OCI-LY7 (cell line): ENCODE measurements around the gene GAPDH. TPM values are rescaled to one million over a fixed set of nuclear protein-coding genes. Genes with fewer than 3 reads are reported as not detected.

ENCODE experiments used
- BruUV-seq: library from RNA; stranded (reverse); fragments of 400-500 nt; replicated peaks from 2 replicates; lab custom pipeline; 2021; lab: Mats Ljungman, UMichigan
- CTCF ChIA-PET: fragments of 300-600 bp; sonication (Branson Sonifier 250); formaldehyde crosslinking; loops from one replicate; lab custom pipeline; 2022; ENCODE audit warnings: antibody characterized with exemption; ENCODE audit not compliant: unreplicated experiment; lab: Charles Lee
- POLR2A ChIA-PET: fragments of 300-600 bp; sonication (Branson Sonifier 250); formaldehyde crosslinking; loops from one replicate; lab custom pipeline; 2022; ENCODE audit warnings: antibody characterized with exemption; lab: Charles Lee
- DNase-seq: peaks from one replicate; pipeline ENCODE4 v3.0.0-alpha.2; 2015; ENCODE audit warnings: low spot score
- H2AFZ ChIP-seq: fragments of 200-600 bp; sonication (generic), shearing (Covaris generic); 2 replicates; pipeline ENCODE4 v1.6.1; 2014; ENCODE audit warnings: mild to moderate bottlenecking, antibody characterized with exemption, low read length, moderate library complexity
- H3K27ac ChIP-seq: fragments of 200-600 bp; sonication (generic); 2 replicates; pipeline ENCODE4 v1.5.1; 2014; ENCODE audit warnings: mixed run types, low read depth, mild to moderate bottlenecking, moderate library complexity, low read length, inconsistent platforms; ENCODE audit not compliant: poor library complexity, severe bottlenecking
- H3K36me3 ChIP-seq: fragments of 200-600 bp; sonication (generic); 2 replicates; pipeline ENCODE4 v1.6.1; 2014; ENCODE audit warnings: mild to moderate bottlenecking, antibody characterized with exemption, low read length, moderate library complexity, mixed read lengths; ENCODE audit not compliant: insufficient read depth
- H3K4me1 ChIP-seq: fragments of 200-600 bp; sonication (generic); 2 replicates; pipeline ENCODE4 v1.5.1; 2014; ENCODE audit warnings: mild to moderate bottlenecking, low read length; ENCODE audit not compliant: insufficient read depth, poor library complexity, severe bottlenecking
- H3K4me2 ChIP-seq: fragments of 200-600 bp; sonication (generic); 2 replicates; pipeline ENCODE4 v1.6.1; 2014; ENCODE audit warnings: mild to moderate bottlenecking, low read length
- H3K4me3 ChIP-seq: fragments of 200-600 bp; sonication (generic); 2 replicates; pipeline ENCODE4 v1.5.1; 2014; ENCODE audit warnings: mild to moderate bottlenecking, low read depth, low read length; ENCODE audit not compliant: poor library complexity, severe bottlenecking
- H3K79me2 ChIP-seq: fragments of 200-600 bp; sonication (generic); 2 replicates; pipeline ENCODE4 v1.6.1; 2016; ENCODE audit warnings: low read depth, mild to moderate bottlenecking, low read length, moderate library complexity, mixed read lengths; ENCODE audit not compliant: insufficient read depth
- H3K9me2 ChIP-seq: fragments of 200-600 bp; sonication (generic); 2 replicates; pipeline ENCODE4 v1.6.1; 2016; ENCODE audit warnings: mild to moderate bottlenecking, low read length, mixed read lengths; ENCODE audit not compliant: insufficient read depth
- H3K9me3 ChIP-seq: fragments of 200-600 bp; sonication (generic); 2 replicates; pipeline ENCODE4 v1.6.1; 2014; ENCODE audit warnings: mild to moderate bottlenecking, mixed run types, low read length, mixed read lengths
- H4K20me1 ChIP-seq: fragments of 200-600 bp; sonication (generic); 2 replicates; pipeline ENCODE4 v1.6.1; 2014; ENCODE audit warnings: mild to moderate bottlenecking, antibody characterized with exemption, low read length, moderate library complexity, mixed read lengths; ENCODE audit not compliant: insufficient read depth
- CTCF ChIP-seq: fragments of 200-600 bp; sonication (generic); conservative IDR thresholded peaks from 2 replicates; pipeline ENCODE4 v1.5.1; 2014; ENCODE audit warnings: mild to moderate bottlenecking, antibody characterized with exemption, low read length, moderate library complexity, mixed read lengths
- EZH2phosphoT487 ChIP-seq: fragments of 200-600 bp; sonication (generic); IDR thresholded peaks from 2 replicates; pipeline ENCODE4 v1.6.1; 2018; ENCODE audit warnings: low read depth, borderline replicate concordance, mild to moderate bottlenecking, mixed run types, antibody characterized with exemption, low read length, moderate library complexity, mixed read lengths
- intact Hi-C: fragments of 100-400 bp; cut with micrococcal nuclease; formaldehyde crosslinking; loops from one replicate; pipeline ENCODE4 v1.10.0; 2022; ENCODE audit not compliant: unreplicated experiment
- total RNA-seq, 2 experiments: library from RNA; depleted of rRNA in 1 of 2; stranded (reverse); fragments of >200 nt in 1 of 2; shearing (Covaris generic) in 1 of 2; gene quantifications; 2 replicates each; pipeline ENCODE4 v1.2.3, GENCODE V29; 2014 to 2022

The GAPDH gene
- total RNA-seq, 2 experiments from 2014 or later: 3,801 to 4,502 TPM

DNA sequence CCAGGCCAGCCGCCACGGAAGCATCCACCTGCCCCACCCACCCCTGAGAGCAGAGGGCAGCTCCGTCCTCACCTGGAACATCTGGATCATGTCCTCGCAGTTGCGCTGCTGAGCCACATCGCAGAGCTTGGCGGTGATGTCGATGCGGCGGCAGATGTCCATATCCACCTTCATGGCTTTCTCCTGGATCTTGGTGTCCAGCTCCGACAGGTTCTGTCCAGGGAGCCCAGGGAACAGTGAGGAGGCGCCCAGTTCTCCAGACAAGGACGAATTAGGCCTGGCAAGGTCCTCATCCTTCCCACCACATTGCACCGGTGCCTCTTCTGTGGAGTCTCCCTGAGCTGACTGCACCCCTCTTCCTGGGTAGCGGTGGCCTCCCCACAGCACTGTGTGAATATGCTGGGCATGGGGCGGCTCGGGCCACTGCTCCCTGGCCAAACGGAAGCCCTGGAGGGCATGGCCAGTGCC, 15.4 kb downstream of the GAPDH start:
- H3K36me3 ChIP-seq: peaks cover 78% of the 10 kb centered on the region
- no peak for DNase-seq
- no peak overlapping the region for H3K4me3 ChIP-seq
- no peaks in the 10 kb centered on the region for H3K9me3 ChIP-seq
- intact Hi-C loops: no loop called here
- H3K27ac ChIP-seq: no peak overlapping the region
- no peaks in the 10 kb centered on the region for H3K9me2 ChIP-seq
- ChIA-PET POLR2A (no interaction called here), CTCF (no interaction called here)
- TF ChIP-seq CTCF: no peak
- no peak for TF ChIP-seq EZH2phosphoT487
- peaks cover 14% of the 10 kb centered on the region for H3K4me1 ChIP-seq
- H2AFZ ChIP-seq: no peak overlapping the region
- no TSS peak for BruUV-seq
- H4K20me1 ChIP-seq: no peaks in the 10 kb centered on the region; the same call in 1 of the 2 replicates
- H3K4me2 ChIP-seq: no peak overlapping the region
- H3K79me2 ChIP-seq: peaks cover 32% of the 10 kb centered on the region

DNA sequence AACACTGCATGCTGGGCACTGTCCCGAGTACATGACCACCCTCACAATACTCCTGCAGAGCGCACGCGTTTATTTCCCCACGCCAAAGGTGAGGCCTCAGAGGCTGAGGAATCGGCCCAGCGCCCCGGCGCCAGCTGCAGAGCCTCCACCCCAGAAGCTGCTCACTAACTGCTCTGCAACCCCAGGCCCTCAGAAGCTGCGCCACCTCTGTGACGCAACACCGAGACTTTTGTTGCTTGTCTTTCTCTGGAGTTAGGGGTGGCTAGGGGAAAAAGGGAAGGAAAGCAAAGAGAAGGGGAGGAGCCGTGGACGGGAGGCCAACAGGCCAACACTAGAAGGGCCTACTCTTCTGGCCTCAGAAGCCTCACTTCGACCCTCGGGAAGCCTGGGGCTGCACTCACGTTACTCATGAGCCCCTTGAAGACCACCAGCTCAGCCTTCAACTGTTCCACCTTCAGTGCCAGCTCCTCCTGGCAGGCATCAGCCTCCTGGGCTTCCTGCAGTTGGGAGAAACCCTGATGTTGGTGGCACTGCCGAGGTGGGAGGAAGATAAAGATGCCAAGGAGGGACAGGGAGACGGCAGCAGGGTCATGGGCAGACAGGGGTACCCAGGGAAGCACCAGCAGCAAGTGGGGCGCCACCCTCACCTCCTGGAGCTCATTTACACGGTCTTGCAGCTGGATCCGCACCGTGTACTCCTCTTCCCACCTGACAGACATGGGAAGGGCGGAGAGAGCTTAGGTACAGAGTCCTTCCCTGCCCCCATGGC, 16.2 kb downstream of the GAPDH start:
- Histone ChIP-seq H3K27ac (no peak overlapping the region), H3K9me3 (no peaks in the 10 kb centered on the region), H3K79me2 (peaks cover 39% of the 10 kb centered on the region), H2AFZ (no peak overlapping the region), H3K4me1 (peaks cover 15% of the 10 kb centered on the region), H3K36me3 (peaks cover 74% of the 10 kb centered on the region), H3K4me2 (no peak overlapping the region), H3K9me2 (no peaks in the 10 kb centered on the region), H4K20me1 (no peaks in the 10 kb centered on the region; the same call in 1 of the 2 replicates), H3K4me3 (no peak overlapping the region)
- TF ChIP-seq CTCF (no peak), EZH2phosphoT487 (no peak)
- ChIA-PET CTCF (interaction anchor here (0.6 kb wide), 2 partner anchors 63 to 173 kb away, joined by 3 to 4 read pairs; partner anchors contain the start of gene COPS7A), POLR2A (interaction anchor here (0.5 to 0.6 kb wide), 2 partner anchors 167 to 368 kb away, joined by 3 read pairs; no protein-coding TSS in a partner anchor)
- DNase-seq: no peak
- intact Hi-C loops: no loop called here
- no TSS peak for BruUV-seq

GRCh38 chr12:6551063-6551461, 16.7 kb downstream of the GAPDH start:
- H3K4me2 ChIP-seq: no peak overlapping the region
- no peak for TF ChIP-seq EZH2phosphoT487
- no peak for TF ChIP-seq CTCF
- POLR2A ChIA-PET: interaction anchor here (0.5 kb wide), 1 partner anchor 367 kb away, joined by 3 read pairs; no protein-coding TSS in a partner anchor
- no peaks in the 10 kb centered on the region for H3K9me3 ChIP-seq
- no peaks in the 10 kb centered on the region for H3K9me2 ChIP-seq
- BruUV-seq: no TSS peak
- H3K4me1 ChIP-seq: peaks cover 15% of the 10 kb centered on the region
- intact Hi-C loops: no loop called here
- no peaks in the 10 kb centered on the region; the same call in 1 of the 2 replicates for H4K20me1 ChIP-seq
- no peak overlapping the region for H3K4me3 ChIP-seq
- H3K36me3 ChIP-seq: peaks cover 68% of the 10 kb centered on the region
- DNase-seq: no peak
- no peak overlapping the region for H3K27ac ChIP-seq
- peaks cover 39% of the 10 kb centered on the region for H3K79me2 ChIP-seq
- no peak overlapping the region for H2AFZ ChIP-seq
- CTCF ChIA-PET: interaction anchor here (0.6 kb wide), 2 partner anchors 63 to 173 kb away, joined by 3 to 4 read pairs; partner anchors contain the start of gene COPS7A
